PC-3 (cell line): ENCODE data around the gene CHST11. TPM values are rescaled to one million over a fixed set of nuclear protein-coding genes. Genes with fewer than 3 reads are reported as not detected.

Experiments used
- ATAC-seq: fragments of 200-7000 bp; cut with Tn5 transposase; 2 replicates; pipeline ENCODE4 v1.9.1; 2020; ENCODE audit warnings: mild to moderate bottlenecking, moderate library complexity
- BruUV-seq: library from RNA; stranded (reverse); fragments of 400-500 nt; replicated peaks from 2 replicates; lab custom pipeline; 2021; lab: Mats Ljungman, UMichigan
- CTCF ChIA-PET: fragments of 300-600 bp; sonication (Branson Sonifier 250); formaldehyde crosslinking; loops from one replicate; lab custom pipeline; 2022; ENCODE audit warnings: antibody characterized with exemption; lab: Charles Lee
- POLR2A ChIA-PET: fragments of 300-600 bp; sonication (Branson Sonifier 250); formaldehyde crosslinking; loops from one replicate; lab custom pipeline; 2022; ENCODE audit warnings: antibody characterized with exemption; ENCODE audit not compliant: unreplicated experiment; lab: Charles Lee
- DNase-seq: peaks from one replicate; pipeline ENCODE4 v3.0.0-alpha.2; 2015
- H2AFZ ChIP-seq: fragments of 300-600 bp; sonication (generic); 2 replicates; pipeline ENCODE4 v1.6.0; 2016; ENCODE audit warnings: antibody characterized with exemption, low read length
- H3F3A ChIP-seq: fragments of 300-600 bp; sonication (generic); one replicate; pipeline ENCODE4 v1.6.0; 2017; ENCODE audit warnings: antibody characterized with exemption, low read length, control low read depth, mild to moderate bottlenecking; ENCODE audit not compliant: unreplicated experiment
- H3K27ac ChIP-seq: fragments of 300-600 bp; sonication (generic); 2 replicates; pipeline ENCODE4 v1.5.1; 2016; ENCODE audit warnings: mild to moderate bottlenecking, low read length
- H3K27me3 ChIP-seq: fragments of 300-600 bp; sonication (generic); 2 replicates; pipeline ENCODE4 v1.6.1; 2016; ENCODE audit warnings: low read length, mixed read lengths
- H3K36me3 ChIP-seq: fragments of 300-600 bp; sonication (generic); 2 replicates; pipeline ENCODE4 v1.6.1; 2016; ENCODE audit warnings: low read depth, mixed run types, low read length, mixed read lengths
- H3K4me1 ChIP-seq: fragments of 300-600 bp; sonication (generic); 2 replicates; pipeline ENCODE4 v1.5.1; 2016; ENCODE audit warnings: low read length; ENCODE audit not compliant: insufficient read depth
- H3K4me2 ChIP-seq: fragments of 300-600 bp; sonication (generic); 2 replicates; pipeline ENCODE4 v1.6.0; 2016; ENCODE audit warnings: low read length
- H3K4me3 ChIP-seq: fragments of 300-600 bp; sonication (generic); 2 replicates; pipeline ENCODE4 v1.5.1; 2016; ENCODE audit warnings: mild to moderate bottlenecking, low read length, mixed read lengths
- H3K79me2 ChIP-seq: fragments of 300-600 bp; sonication (generic); 2 replicates; pipeline ENCODE4 v1.6.1; 2017; ENCODE audit warnings: low read length, mixed read lengths
- H3K9ac ChIP-seq: fragments of 300-600 bp; sonication (generic); 2 replicates; pipeline ENCODE4 v1.6.0; 2016; ENCODE audit warnings: mild to moderate bottlenecking, low read length
- H3K9me2 ChIP-seq: fragments of 300-600 bp; sonication (generic); replicated peaks from 2 replicates; pipeline ENCODE4 v1.6.1; 2016; ENCODE audit warnings: mixed run types, low read length, mixed read lengths
- H3K9me3 ChIP-seq: fragments of 300-600 bp; sonication (generic); 2 replicates; pipeline ENCODE4 v1.6.1; 2016; ENCODE audit warnings: low read length, mixed read lengths
- H4K20me1 ChIP-seq: fragments of 300-600 bp; sonication (generic); 2 replicates; pipeline ENCODE4 v1.6.1; 2016; ENCODE audit warnings: low read length, mixed read lengths
- EZH2 ChIP-seq: fragments of 300-600 bp; sonication (generic); IDR thresholded peaks from one replicate; pipeline ENCODE4 v1.6.1; 2017; ENCODE audit warnings: antibody characterized with exemption, mild to moderate bottlenecking, low read length; ENCODE audit not compliant: unreplicated experiment
- EZH2phosphoT487 ChIP-seq: fragments of 300-600 bp; sonication (generic); IDR thresholded peaks from 2 replicates; pipeline ENCODE4 v1.6.1; 2018; ENCODE audit warnings: mild to moderate bottlenecking, antibody characterized with exemption, low read length, borderline replicate concordance
- intact Hi-C: fragments of 100-400 bp; cut with micrococcal nuclease; formaldehyde crosslinking; loops from 2 replicates; pipeline ENCODE4 v1.9.0; 2023
- total RNA-seq: library from RNA; depleted of rRNA; stranded (reverse); fragments of >200 nt; gene quantifications from 2 replicates; pipeline ENCODE4 v1.2.3, GENCODE V29; 2014
- TF ChIP-seq, protein P1 (sequence below): fragments of 300-600 bp; sonication (generic); conservative IDR thresholded peaks from 2 replicates; pipeline ENCODE4 v1.5.1; 2017; ENCODE audit warnings: antibody characterized with exemption, low read depth, mild to moderate bottlenecking, low read length

CHST11 gene
- total RNA-seq, 1 experiment from 2014 or later = 53.5 TPM

DNA sequence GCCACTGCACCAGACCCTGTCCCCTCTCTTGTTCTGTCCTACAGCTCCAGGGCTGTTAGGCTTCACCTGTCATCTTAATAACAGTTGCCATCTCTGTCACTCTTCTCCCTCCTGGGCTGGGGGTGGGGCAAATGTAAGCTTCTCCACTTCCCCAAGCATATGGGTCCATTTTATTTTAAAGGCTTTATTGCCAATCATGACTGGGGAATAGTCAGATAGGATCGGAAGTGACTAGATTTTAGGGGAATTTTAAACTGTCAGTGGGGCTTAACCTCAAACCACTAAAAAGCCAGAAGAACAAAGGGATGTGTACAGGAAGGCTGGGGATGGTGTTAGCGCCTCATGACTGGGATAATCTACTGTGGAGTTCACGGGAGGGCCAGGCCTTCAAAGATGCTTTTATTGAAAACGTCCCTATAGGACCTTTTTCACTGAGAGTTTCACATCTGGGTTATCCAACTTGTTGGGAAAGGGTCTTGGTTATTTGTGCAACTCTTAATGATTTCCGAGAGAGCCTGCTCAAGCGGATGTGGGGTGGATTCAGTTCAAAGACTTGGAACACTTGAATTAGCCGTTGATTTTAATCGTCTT is 41.6 kb downstream of the CHST11 start:
- Histone ChIP-seq H3K4me2 (no peak overlapping the region), H3K4me1 (no peaks in the 10 kb centered on the region), H3K9me2 (no peaks in the 10 kb centered on the region), H3K27ac (no peak overlapping the region), H3K27me3 (no peaks in the 10 kb centered on the region), H4K20me1 (no peaks in the 10 kb centered on the region), H3K4me3 (no peak overlapping the region), H3K9ac (no peak overlapping the region), H3K36me3 (no peaks in the 10 kb centered on the region), H2AFZ (no peak overlapping the region), H3F3A (no peaks in the 10 kb centered on the region), H3K9me3 (no peaks in the 10 kb centered on the region), H3K79me2 (0 out of 2 replicates have a peak, but pooled peaks cover 2% of the 10 kb centered on the region)
- TF ChIP-seq EZH2phosphoT487 = no peak
- TF ChIP-seq, protein P1, sequence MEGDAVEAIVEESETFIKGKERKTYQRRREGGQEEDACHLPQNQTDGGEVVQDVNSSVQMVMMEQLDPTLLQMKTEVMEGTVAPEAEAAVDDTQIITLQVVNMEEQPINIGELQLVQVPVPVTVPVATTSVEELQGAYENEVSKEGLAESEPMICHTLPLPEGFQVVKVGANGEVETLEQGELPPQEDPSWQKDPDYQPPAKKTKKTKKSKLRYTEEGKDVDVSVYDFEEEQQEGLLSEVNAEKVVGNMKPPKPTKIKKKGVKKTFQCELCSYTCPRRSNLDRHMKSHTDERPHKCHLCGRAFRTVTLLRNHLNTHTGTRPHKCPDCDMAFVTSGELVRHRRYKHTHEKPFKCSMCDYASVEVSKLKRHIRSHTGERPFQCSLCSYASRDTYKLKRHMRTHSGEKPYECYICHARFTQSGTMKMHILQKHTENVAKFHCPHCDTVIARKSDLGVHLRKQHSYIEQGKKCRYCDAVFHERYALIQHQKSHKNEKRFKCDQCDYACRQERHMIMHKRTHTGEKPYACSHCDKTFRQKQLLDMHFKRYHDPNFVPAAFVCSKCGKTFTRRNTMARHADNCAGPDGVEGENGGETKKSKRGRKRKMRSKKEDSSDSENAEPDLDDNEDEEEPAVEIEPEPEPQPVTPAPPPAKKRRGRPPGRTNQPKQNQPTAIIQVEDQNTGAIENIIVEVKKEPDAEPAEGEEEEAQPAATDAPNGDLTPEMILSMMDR = no peak
- TF ChIP-seq EZH2 = no peak
- ChIA-PET POLR2A (no interaction called here), CTCF (no interaction called here)
- intact Hi-C loops = no loop called here
- no peak for ATAC-seq
- no peak for DNase-seq
- no TSS peak for BruUV-seq

DNA sequence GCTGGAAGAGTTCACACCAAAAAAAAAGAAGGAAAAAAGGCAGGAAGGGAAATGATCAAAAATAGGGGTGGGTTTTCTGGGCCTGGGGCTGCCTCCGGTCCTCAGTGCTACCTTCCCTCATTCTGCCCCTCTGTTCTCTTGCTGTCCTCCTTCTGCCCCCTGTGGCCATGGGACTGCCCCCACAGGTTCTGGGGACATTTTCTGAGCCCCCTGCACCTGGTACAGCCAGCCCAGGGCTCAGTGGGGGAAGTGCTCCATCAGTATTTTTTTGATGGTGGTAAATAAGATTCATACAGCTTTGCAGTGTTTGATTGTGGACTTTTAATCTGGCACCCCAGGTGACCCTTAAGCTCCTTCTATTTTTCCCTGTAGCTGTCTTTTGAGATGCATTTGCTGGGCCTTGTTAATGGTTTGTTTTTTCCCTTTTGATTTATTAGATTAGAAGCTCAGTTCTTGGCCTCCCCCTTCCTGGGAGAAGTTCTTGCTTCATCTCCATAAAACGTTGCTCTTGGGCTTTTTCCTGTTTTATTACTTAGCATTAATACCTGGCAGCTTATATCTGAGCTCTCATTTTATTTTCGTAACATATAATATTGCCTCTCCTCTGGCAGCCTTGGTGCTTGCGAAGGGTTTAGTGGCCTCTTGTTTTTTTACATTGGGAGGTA is 43.1 kb downstream of the CHST11 start:
- no peak overlapping the region for H3K4me3 ChIP-seq
- H3K9me3 ChIP-seq = no peaks in the 10 kb centered on the region
- H3K9me2 ChIP-seq = no peaks in the 10 kb centered on the region
- H3F3A ChIP-seq = no peaks in the 10 kb centered on the region
- no peaks in the 10 kb centered on the region for H3K79me2 ChIP-seq
- no peaks in the 10 kb centered on the region for H4K20me1 ChIP-seq
- H3K36me3 ChIP-seq = no peaks in the 10 kb centered on the region
- intact Hi-C loops = no loop called here
- H3K9ac ChIP-seq = no peak overlapping the region
- no peaks in the 10 kb centered on the region for H3K27me3 ChIP-seq
- H3K27ac ChIP-seq = no peak overlapping the region
- TF ChIP-seq EZH2 = no peak
- TF ChIP-seq, protein P1 = no peak
- TF ChIP-seq EZH2phosphoT487 = no peak
- H3K4me1 ChIP-seq = no peaks in the 10 kb centered on the region
- H3K4me2 ChIP-seq = no peak overlapping the region
- BruUV-seq = no TSS peak
- POLR2A ChIA-PET = no interaction called here
- no peak; the same call in 1 of the 2 replicates for ATAC-seq
- no peak for DNase-seq
- CTCF ChIA-PET = interaction anchor here (0.6 kb wide), 1 partner anchor 417 kb away, joined by 3 read pairs; no protein-coding TSS in a partner anchor
- H2AFZ ChIP-seq = no peak overlapping the region

DNA sequence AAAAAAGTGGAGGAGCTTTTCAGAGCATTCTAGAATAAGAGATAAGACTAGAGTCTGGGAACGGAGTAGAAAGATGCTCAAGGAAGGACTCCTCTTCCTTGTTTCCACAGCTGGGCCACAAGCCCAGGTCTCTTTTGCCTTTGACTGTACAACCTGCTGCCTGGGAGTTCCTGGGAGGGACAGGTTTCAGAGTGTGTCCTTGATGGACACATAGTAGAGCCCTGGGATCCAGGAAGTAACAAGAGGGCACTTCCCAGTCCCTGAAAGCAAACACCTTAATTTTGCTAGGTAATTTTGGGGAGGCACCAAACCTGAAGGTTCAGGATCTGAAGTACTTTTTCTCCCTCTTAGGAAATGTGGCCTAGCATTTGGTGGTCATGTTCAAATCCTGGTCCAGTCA is 44.4 kb downstream of the CHST11 start:
- H3K4me3 ChIP-seq = no peak overlapping the region
- no peaks in the 10 kb centered on the region for H3K9me3 ChIP-seq
- no peaks in the 10 kb centered on the region for H3K9me2 ChIP-seq
- H3F3A ChIP-seq = no peaks in the 10 kb centered on the region
- no peaks in the 10 kb centered on the region for H4K20me1 ChIP-seq
- TF ChIP-seq, protein P1 = no peak
- TF ChIP-seq EZH2phosphoT487 (no peak), EZH2 (no peak)
- no peaks in the 10 kb centered on the region for H3K79me2 ChIP-seq
- no peak overlapping the region for H3K4me2 ChIP-seq
- no peaks in the 10 kb centered on the region for H3K36me3 ChIP-seq
- no peak for DNase-seq
- no peak overlapping the region for H2AFZ ChIP-seq
- no peak overlapping the region for H3K27ac ChIP-seq
- no peak overlapping the region for H3K9ac ChIP-seq
- ChIA-PET CTCF (no interaction called here), POLR2A (no interaction called here)
- no TSS peak for BruUV-seq
- no peaks in the 10 kb centered on the region for H3K4me1 ChIP-seq
- intact Hi-C loops = no loop called here
- no peak for ATAC-seq
- H3K27me3 ChIP-seq = no peaks in the 10 kb centered on the region
